22Rv1 (cell line): ENCODE results near the gene TEDC1.

Experiments
- ZFX ChIP-seq: fragments of 450-650 bp; IDR thresholded peaks from 2 replicates; pipeline ENCODE4 v1.6.1; 2017; ENCODE audit warnings: antibody characterized with exemption, borderline replicate concordance
- TF ChIP-seq, protein P1 (sequence below): fragments of 450-650 bp; IDR thresholded peaks from 2 replicates; pipeline ENCODE4 v1.5.1; 2017; ENCODE audit warnings: mild to moderate bottlenecking

DNA sequence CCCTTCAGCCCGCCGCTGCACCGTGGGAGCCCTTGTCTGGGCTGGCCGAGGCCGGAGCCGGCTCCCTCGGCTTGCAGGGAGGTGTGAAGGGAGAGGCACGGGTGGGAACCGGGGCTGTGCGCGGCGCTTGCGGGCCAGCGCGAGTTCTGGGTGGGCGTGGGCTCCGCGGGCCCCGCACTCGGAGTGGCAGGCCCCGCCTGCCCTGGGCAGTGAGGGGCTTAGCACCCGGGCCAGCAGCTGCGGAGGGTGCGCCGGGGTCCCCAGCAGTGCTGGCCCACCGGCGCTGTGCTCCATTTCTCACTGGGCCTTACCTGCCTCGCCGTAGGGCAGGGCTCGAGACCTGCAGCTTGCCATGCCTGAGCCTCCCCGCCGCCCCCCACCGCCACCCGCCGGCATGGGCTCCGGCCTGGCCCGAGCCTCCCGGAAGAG lies 56.7 kb downstream of the TEDC1 start:
- TF ChIP-seq, protein P1, sequence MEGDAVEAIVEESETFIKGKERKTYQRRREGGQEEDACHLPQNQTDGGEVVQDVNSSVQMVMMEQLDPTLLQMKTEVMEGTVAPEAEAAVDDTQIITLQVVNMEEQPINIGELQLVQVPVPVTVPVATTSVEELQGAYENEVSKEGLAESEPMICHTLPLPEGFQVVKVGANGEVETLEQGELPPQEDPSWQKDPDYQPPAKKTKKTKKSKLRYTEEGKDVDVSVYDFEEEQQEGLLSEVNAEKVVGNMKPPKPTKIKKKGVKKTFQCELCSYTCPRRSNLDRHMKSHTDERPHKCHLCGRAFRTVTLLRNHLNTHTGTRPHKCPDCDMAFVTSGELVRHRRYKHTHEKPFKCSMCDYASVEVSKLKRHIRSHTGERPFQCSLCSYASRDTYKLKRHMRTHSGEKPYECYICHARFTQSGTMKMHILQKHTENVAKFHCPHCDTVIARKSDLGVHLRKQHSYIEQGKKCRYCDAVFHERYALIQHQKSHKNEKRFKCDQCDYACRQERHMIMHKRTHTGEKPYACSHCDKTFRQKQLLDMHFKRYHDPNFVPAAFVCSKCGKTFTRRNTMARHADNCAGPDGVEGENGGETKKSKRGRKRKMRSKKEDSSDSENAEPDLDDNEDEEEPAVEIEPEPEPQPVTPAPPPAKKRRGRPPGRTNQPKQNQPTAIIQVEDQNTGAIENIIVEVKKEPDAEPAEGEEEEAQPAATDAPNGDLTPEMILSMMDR = no peak
- TF ChIP-seq ZFX = no peak
